Lung (tissue), 12 donors: ENCODE results near the gene C16orf54. TPM values are rescaled to one million over a fixed set of nuclear protein-coding genes. Genes with fewer than 3 reads are reported as not detected.

Experiments used
- ATAC-seq: fragments of 200-7000 bp; cut with Tn5 transposase; one replicate; pipeline ENCODE4 v1.9.1; 2020; ENCODE audit warnings: moderate number of reproducible peaks; ENCODE audit not compliant: insufficient read depth, low FRiP score
- DNase-seq, 3 donors: peaks; one replicate each; pipeline ENCODE4 v3.0.0-alpha.2; 2013 to 2017
- H3K27ac ChIP-seq, 2 donors: one replicate each; pipeline ENCODE4 v1.5.1; 2013; ENCODE audit warnings: mild to moderate bottlenecking in 2 of 2, moderate library complexity in 2 of 2, control low read depth in 1 of 2, inconsistent platforms in 1 of 2, low read depth in 1 of 2, low read length in 1 of 2
- H3K27me3 ChIP-seq, 3 donors: one replicate each; pipeline ENCODE4 v1.5.1; 2013; ENCODE audit warnings: low read length in 2 of 3; ENCODE audit not compliant: control insufficient read depth in 3 of 3, insufficient read depth in 3 of 3
- H3K36me3 ChIP-seq, 4 donors: one replicate each; pipeline ENCODE4 v1.5.1; 2013; ENCODE audit warnings: low read length in 4 of 4, mild to moderate bottlenecking in 1 of 4, moderate library complexity in 1 of 4; ENCODE audit not compliant: control insufficient read depth in 4 of 4, insufficient read depth in 4 of 4
- H3K4me1 ChIP-seq, 5 donors: one replicate each; pipeline ENCODE4 v1.5.1; 2013; ENCODE audit warnings: low read length in 5 of 5, mild to moderate bottlenecking in 2 of 5, moderate library complexity in 1 of 5; ENCODE audit not compliant: control insufficient read depth in 5 of 5, insufficient read depth in 5 of 5
- H3K4me3 ChIP-seq: one replicate; pipeline ENCODE4 v1.5.1; 2013; ENCODE audit warnings: mild to moderate bottlenecking, control low read depth, moderate library complexity
- H3K9ac ChIP-seq, 2 donors: one replicate each; pipeline ENCODE4 v1.5.1; 2013; ENCODE audit warnings: low read length in 2 of 2, control low read depth in 1 of 2; ENCODE audit not compliant: insufficient read depth in 1 of 2
- H3K9me3 ChIP-seq, 4 donors: one replicate each; pipeline ENCODE4 v1.5.1; 2013; ENCODE audit warnings: low read length in 3 of 4, mild to moderate bottlenecking in 1 of 4, moderate library complexity in 1 of 4; ENCODE audit not compliant: control insufficient read depth in 4 of 4, insufficient read depth in 3 of 4
- WGBS, 2 donors: extraction: QIAGEN DNeasy Blood & Tissue Kit; methylation state at CpG; one replicate each; pipeline ENCODE4 v1.1.7; 2013; 5-methylcytosine and 5-hydroxymethylcytosine counted together
- polyA plus RNA-seq, 2 donors: library from polyadenylated mRNA; stranded (reverse); fragments of 200-250 nt; gene quantifications; one replicate each; pipeline ENCODE4 v1.2.1, GENCODE V29; 2013
- total RNA-seq, 2 donors: library from RNA; depleted of rRNA in 1 of 2; stranded (reverse); fragments of >200 nt in 1 of 2; gene quantifications; one replicate each; pipeline ENCODE4 v1.2.1, GENCODE V29; 2014 to 2021
- TF ChIP-seq, protein P1 (sequence below): IDR thresholded peaks from 2 replicates; pipeline ENCODE4 v1.5.1; 2012; ENCODE audit warnings: mild to moderate bottlenecking; ENCODE audit errors: control extremely low read depth, extremely low read depth
- donor health status: control.
- donor health status: control.
- donor health status: Bipolar disorder and iron deficiency.
- donor health status: healthy.
- donor health status: DM: yes; HTN: yes; CAD: no.

C16orf54 gene
- total and polyA plus RNA-seq, 4 donors = 2.8 to 9.1 (median 4.5) TPM

DNA sequence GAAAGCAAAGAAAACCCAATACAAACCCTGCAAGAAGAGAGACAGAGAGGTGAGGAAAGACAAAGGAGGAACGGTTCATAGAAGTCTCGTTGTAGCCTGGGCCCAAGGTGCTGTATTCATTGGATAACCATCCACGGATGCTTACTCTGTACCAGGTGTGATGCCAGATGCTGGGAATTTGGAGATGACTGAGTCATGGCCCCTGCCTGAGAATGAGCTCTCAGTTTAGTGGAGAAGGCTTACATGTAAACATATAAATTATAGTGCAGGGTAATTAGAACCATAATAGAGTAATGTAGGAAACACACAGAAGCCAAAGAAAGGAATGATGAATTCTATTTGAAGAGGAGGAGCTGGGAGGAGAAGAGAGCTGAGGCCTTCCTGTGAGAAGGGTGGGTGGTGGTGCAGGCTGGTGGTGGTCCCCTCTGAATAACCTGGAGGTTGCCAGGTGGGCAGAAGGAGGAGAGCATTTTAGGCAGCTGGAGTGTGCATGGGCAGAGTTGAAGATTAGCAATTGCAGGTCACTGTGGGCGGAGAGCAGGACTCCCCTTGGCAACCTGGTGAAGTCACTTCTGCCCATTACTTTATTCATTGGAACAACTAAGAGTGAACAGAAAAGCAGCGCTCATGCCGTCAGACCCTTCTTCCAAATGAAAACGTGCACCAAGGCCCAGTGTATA lies 24.6 kb upstream of the C16orf54 start:
- DNase-seq (no peak), ATAC-seq (no peak)
- Histone ChIP-seq H3K4me1 (no peaks in the 10 kb centered on the region), H3K36me3 (no peaks in the 10 kb centered on the region), H3K9me3 (no peaks in the 10 kb centered on the region), H3K4me3 (no peak overlapping the region), H3K27me3 (no peaks in the 10 kb centered on the region), H3K9ac (no peak overlapping the region), H3K27ac (no peak overlapping the region)
- TF ChIP-seq, protein P1, sequence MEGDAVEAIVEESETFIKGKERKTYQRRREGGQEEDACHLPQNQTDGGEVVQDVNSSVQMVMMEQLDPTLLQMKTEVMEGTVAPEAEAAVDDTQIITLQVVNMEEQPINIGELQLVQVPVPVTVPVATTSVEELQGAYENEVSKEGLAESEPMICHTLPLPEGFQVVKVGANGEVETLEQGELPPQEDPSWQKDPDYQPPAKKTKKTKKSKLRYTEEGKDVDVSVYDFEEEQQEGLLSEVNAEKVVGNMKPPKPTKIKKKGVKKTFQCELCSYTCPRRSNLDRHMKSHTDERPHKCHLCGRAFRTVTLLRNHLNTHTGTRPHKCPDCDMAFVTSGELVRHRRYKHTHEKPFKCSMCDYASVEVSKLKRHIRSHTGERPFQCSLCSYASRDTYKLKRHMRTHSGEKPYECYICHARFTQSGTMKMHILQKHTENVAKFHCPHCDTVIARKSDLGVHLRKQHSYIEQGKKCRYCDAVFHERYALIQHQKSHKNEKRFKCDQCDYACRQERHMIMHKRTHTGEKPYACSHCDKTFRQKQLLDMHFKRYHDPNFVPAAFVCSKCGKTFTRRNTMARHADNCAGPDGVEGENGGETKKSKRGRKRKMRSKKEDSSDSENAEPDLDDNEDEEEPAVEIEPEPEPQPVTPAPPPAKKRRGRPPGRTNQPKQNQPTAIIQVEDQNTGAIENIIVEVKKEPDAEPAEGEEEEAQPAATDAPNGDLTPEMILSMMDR = no peak
- WGBS, 2 donors = 59 to 75% methylated on average over 7 of the region's 7 CpGs

DNA sequence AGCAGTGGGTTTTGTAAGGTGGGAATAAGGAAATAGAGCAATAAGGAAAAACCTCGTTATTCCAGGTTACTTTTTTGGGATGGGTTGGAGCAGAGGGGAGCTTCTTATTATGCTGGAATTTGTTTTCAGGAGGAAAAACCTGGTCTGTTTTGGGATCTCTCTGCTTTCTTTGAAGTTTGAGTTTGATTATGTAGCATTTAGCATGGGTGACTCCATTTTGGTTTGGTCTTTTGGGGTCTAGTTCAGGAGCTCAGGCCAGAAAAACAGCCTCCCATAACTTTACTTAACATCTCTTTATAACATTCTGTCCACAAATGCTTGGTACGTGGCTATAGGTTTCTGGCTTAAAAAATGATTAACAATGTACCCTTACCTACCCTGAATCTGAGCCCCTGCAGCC lies 23.7 kb upstream of the C16orf54 start:
- ATAC-seq (no peak), DNase-seq (no peak)
- Histone ChIP-seq H3K9ac (no peak overlapping the region), H3K9me3 (no peaks in the 10 kb centered on the region), H3K27ac (no peak overlapping the region), H3K27me3 (no peaks in the 10 kb centered on the region), H3K36me3 (no peaks in the 10 kb centered on the region), H3K4me3 (no peak overlapping the region), H3K4me1 (no peaks in the 10 kb centered on the region)
- WGBS, 2 donors = 90 to 92% methylated on average over 2 of the region's 2 CpGs
- TF ChIP-seq, protein P1 = no peak

- Histone ChIP-seq H3K4me1 (no peaks in the 10 kb centered on the region), H3K27me3 (no peaks in the 10 kb centered on the region), H3K9ac (no peak overlapping the region), H3K9me3 (no peaks in the 10 kb centered on the region), H3K36me3 (no peaks in the 10 kb centered on the region), H3K4me3 (no peak overlapping the region), H3K27ac (no peak overlapping the region)
- TF ChIP-seq, protein P1 = no peak
- DNase-seq (no peak), ATAC-seq (no peak)
- WGBS, 2 donors = 90 to 91% methylated on average over 3 of the region's 3 CpGs
These were observed 21.3 kb upstream of the C16orf54 start for GRCh38 chr16:29767062-29767461.

DNA sequence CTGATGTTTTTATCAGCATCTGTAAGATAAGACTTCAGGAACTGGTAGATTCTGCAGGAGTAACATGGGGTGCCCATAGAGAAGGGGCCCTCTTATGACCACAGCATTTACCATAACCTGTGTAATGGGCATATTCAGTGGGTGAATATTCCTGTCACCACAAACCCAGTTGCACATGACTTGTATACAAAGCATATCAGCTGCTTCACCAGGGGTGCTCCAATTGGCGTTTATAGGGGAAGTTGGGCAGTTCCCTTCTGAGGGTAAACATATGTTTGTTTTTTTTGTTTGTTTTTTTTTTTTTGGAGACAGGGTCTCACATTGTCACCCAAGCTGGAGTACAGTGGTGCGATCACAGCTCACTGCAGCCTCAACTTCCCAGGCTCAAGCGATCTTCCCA lies 20.8 kb upstream of the C16orf54 start:
- ATAC-seq (no peak), DNase-seq (no peak)
- H3K27me3 ChIP-seq = no peaks in the 10 kb centered on the region
- no peak overlapping the region for H3K27ac ChIP-seq
- WGBS, 2 donors = 79 to 81% methylated on average over 3 of the region's 3 CpGs
- H3K36me3 ChIP-seq = no peaks in the 10 kb centered on the region
- TF ChIP-seq, protein P1 = no peak
- no peak overlapping the region for H3K4me3 ChIP-seq
- H3K4me1 ChIP-seq = no peaks in the 10 kb centered on the region
- no peak overlapping the region for H3K9ac ChIP-seq
- no peaks in the 10 kb centered on the region for H3K9me3 ChIP-seq
